GM21737 (cell line): Measurements from ENCODE around the gene HPCAL1.

Experiments
- ATAC-seq: cut with Tn5 transposase; IDR thresholded peaks from one replicate; pipeline ENCODE4 v1.9.1; 2021; ENCODE audit warnings: mild to moderate bottlenecking, moderate library complexity; ENCODE audit not compliant: unreplicated experiment

HPCAL1 gene

GRCh38 chr2:10269291-10269690, 33.4 kb upstream of the HPCAL1 start:
- no peak for ATAC-seq

GRCh38 chr2:10269711-10270610, 32.7 kb upstream of the HPCAL1 start:
- no peak for ATAC-seq

- no peak for ATAC-seq
These were observed 31.2 kb upstream of the HPCAL1 start for GRCh38 chr2:10271509-10271908.

- ATAC-seq, result no peak
These were observed 30.8 kb upstream of the HPCAL1 start for GRCh38 chr2:10271946-10272345.

GRCh38 chr2:10272464-10272863, 30.2 kb upstream of the HPCAL1 start:
- no peak for ATAC-seq

- no peak for ATAC-seq
These were observed 29.2 kb upstream of the HPCAL1 start for GRCh38 chr2:10273215-10274175.

- ATAC-seq, result no peak
These were observed 28.3 kb upstream of the HPCAL1 start for GRCh38 chr2:10274376-10274775.

GRCh38 chr2:10274983-10275802, 27.5 kb upstream of the HPCAL1 start:
- no peak for ATAC-seq

GRCh38 chr2:10276481-10277292, 26.0 kb upstream of the HPCAL1 start:
- no peak for ATAC-seq

- no peak for ATAC-seq
These were observed 25.2 kb upstream of the HPCAL1 start for GRCh38 chr2:10277293-10278028.

GRCh38 chr2:10278029-10278762, 24.5 kb upstream of the HPCAL1 start:
- ATAC-seq, result no peak

GRCh38 chr2:10278763-10279471, 23.8 kb upstream of the HPCAL1 start:
- no peak for ATAC-seq

GRCh38 chr2:10279472-10279870, 23.2 kb upstream of the HPCAL1 start:
- no peak for ATAC-seq

GRCh38 chr2:10279946-10280463, 22.7 kb upstream of the HPCAL1 start:
- ATAC-seq, result no peak

- ATAC-seq, result no peak
These were observed 20.8 kb upstream of the HPCAL1 start for GRCh38 chr2:10281891-10282290.

- ATAC-seq, result no peak
These were observed 20.0 kb upstream of the HPCAL1 start for GRCh38 chr2:10282611-10283105.
